ENCODE data around the gene KRT74. TPM values are rescaled to one million over a fixed set of nuclear protein-coding genes. Genes with fewer than 3 reads are reported as not detected.

KRT74 gene
- total RNA-seq, 4 donors from 2014 or later = not detected

DNA sequence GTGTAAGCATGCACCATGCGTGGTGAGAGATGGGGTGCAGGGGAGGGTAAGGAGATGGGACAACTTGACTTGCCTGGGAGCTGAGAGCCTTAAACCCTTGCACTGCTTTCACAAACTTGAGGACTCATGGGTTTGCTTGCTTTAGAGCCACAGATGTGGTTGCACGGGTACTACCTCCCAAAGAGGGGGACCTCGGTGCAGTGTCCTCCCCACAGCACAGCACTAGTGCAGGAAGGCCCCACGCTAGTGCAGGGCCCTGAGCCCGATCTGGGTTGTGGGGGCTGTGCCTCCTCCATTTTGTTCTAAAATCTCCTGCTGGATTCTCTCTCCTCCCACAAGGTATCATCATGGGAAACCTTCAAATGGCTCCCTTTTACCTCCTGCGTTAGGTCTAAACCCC is 16.4 kb upstream of the KRT74 start:
- TF ChIP-seq, protein P1, sequence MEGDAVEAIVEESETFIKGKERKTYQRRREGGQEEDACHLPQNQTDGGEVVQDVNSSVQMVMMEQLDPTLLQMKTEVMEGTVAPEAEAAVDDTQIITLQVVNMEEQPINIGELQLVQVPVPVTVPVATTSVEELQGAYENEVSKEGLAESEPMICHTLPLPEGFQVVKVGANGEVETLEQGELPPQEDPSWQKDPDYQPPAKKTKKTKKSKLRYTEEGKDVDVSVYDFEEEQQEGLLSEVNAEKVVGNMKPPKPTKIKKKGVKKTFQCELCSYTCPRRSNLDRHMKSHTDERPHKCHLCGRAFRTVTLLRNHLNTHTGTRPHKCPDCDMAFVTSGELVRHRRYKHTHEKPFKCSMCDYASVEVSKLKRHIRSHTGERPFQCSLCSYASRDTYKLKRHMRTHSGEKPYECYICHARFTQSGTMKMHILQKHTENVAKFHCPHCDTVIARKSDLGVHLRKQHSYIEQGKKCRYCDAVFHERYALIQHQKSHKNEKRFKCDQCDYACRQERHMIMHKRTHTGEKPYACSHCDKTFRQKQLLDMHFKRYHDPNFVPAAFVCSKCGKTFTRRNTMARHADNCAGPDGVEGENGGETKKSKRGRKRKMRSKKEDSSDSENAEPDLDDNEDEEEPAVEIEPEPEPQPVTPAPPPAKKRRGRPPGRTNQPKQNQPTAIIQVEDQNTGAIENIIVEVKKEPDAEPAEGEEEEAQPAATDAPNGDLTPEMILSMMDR (IDR thresholded peaks at IDR 0.05; ENCODE audit: low read depth) = no peak

DNA sequence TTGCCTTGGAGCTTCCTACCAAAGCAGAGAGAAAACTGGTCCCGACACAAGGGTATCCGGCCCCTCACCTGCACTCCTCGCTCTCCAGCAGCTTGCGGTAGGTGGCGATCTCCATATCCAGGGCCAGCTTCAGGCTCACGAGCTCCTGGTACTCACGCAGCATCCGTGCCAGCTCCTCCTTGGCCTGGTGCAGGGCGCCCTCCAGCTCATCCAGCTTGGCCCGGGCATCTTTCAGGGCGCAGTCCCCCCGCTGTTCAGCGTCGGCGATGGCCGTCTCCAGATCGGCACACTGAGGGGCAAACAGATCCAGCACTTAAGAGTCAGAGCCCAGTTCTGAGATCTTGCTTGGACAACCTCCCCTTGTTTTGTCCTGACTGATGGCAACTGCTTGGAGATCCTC is 13.9 kb upstream of the KRT74 start:
- TF ChIP-seq, protein P1 (IDR thresholded peaks at IDR 0.05; ENCODE audit: low read depth) = no peak

DNA sequence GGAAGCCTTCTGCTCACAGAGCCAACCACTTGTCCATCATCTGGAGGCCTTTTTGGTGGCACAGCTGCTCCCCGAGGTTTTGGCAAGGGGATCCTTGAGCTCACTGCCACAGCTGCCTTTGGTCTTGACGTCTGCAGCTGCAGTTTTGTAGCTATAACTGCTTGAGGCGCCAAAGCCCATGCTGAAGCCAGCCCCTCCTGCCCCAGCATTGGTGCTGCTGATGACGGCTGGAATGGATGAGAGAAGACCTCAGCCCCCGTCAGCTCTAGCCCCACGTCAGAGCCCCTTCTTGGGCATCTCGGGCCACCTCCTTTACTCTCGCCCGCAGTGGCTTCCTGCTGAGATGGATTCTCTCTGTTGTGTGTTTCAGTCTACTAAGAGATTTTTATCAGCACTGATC is 12.3 kb upstream of the KRT74 start:
- TF ChIP-seq, protein P1 (IDR thresholded peaks at IDR 0.05; ENCODE audit: low read depth) = no peak

DNA sequence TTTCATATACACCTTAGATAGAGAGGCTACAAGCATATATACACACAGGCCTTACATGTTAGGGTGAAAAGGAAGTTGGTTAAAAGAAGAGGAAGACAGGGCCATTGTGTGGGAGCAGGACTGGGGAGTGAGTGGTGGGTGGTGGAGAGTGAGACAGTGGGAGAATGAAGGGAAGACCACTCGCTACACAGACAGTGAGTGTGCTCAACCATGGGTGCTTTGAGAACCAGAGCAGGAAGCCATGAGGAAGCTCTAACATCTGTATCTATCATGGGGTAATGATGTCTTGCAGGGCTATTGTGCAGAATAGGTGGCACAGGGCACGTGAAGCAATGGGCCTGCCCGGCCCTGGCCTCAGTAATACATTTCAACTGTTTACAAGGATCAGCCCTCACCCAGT is 11.4 kb upstream of the KRT74 start:
- TF ChIP-seq, protein P1 (IDR thresholded peaks at IDR 0.05; ENCODE audit: low read depth) = no peak

DNA sequence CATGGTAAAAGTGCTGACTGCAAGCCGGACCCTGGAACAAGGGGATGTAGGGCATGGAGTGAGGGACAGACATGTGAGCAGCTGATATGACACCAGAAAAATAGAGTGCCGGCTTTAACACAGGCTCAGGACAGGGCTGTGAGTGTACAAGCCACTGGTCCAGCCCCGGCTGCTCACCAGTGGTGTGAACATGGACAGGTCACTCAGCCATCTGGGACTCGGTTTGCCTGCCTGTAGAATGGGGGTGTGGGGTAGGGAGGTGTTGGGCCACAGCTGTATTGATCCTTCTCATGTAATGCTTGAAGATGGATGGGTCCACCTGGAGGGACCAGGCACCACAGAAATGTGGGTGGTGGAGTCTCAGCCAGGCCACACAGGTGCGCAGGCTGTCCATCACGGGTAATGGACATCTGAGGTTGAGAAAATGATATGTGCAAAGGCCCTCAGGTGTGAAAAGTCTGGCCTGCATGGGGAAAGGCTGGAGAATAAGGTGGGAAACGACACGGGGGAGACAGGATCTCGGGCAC is 10.6 kb upstream of the KRT74 start:
- TF ChIP-seq, protein P1 (IDR thresholded peaks at IDR 0.05; ENCODE audit: low read depth) = no peak

DNA sequence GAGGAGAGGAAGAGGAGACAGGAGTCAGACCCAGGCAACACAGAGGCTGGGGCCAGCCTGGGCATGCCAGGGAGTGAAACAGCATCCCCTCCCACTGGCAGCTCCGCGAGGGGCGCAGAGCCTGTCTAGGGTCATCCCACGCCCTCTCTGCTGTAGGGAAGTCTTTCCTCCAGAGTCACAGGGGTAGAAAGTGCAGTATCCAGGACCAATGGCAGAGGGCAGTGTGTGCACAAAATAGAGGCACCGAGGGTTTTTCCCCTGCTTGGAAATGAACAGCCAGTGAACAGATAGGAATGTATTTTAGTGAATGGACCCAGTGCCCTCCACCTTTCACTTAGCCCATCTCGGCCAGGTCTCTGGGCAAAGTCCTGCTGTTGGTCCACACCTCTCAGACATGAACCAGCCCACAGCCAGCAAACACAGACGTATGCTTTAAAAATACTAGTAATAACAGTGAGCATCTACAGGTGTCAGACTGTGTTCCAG is 9.4 kb upstream of the KRT74 start:
- TF ChIP-seq, protein P1 (IDR thresholded peaks at IDR 0.05; ENCODE audit: low read depth) = no peak

DNA sequence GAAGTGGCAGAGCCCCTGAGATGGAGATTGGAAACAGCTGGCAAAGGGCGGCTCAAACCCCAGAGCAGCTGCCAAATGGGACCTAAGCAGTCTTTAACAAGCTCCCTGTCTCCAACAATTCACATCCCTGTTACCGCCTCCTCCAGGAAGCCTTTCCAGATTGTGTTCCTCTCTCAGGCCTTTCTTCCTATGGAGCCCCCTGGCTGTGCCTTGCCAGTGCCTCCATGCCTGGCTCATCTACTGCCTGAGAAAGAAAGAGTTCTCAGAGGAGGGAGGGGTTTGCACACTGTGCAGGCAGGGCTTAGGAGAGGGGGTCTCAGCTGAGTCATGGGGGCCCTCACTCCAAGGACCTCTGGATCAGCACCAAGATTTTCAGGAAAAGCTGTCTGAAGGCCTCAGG is 8.8 kb upstream of the KRT74 start:
- TF ChIP-seq, protein P1 (IDR thresholded peaks at IDR 0.05; ENCODE audit: low read depth) = no peak

Measured in subcutaneous adipose tissue (tissue), 4 donors.